ENCODE data around the gene ARHGEF37.

DNA sequence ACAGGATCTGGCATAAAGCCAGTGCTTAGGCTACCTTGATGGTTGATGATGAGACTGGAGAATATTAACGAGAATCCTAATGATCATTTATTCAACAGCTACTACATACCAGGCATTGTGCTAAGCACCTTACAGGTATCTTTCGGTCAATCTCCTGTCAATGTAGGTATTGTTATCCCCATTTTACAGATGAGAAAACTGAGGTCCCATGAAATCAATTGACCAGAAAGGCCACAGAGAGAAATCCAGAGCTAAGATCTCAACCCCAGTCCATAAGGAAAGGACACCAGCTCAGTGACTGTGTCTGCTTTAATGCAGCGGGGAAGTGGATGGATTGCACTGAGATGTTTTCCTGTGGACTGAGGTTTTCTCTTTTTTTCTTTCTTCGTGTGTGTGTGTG, 63.3 kb downstream of the ARHGEF37 start:
- no peak for TF ChIP-seq CTCF (IDR thresholded peaks at IDR 0.05; ENCODE audit: low read depth, low read length, poor library complexity, severe bottlenecking)
- TF ChIP-seq EZH2phosphoT487 (IDR thresholded peaks at IDR 0.05; ENCODE audit: borderline replicate concordance, low read length), result no peak
